ENCODE data around the gene GPC2. TPM values are rescaled to one million over a fixed set of nuclear protein-coding genes. Genes with fewer than 3 reads are reported as not detected.

GPC2 gene
- total RNA-seq, 1 experiment from 2014 or later = 17.9 TPM

GRCh38 chr7:100152404-100152803 is 24.8 kb downstream of the GPC2 start:
- ChIA-PET RAD21 (ENCODE audit: low non-redundant PET in 1 of 2, low total read pairs in 2 of 2, uncharacterized antibody in 2 of 2, unreplicated experiment in 2 of 2) (no interaction called here), CTCF (no interaction called here), POLR2A (no interaction called here)
- Histone ChIP-seq H3K79me2 (ENCODE audit: insufficient read depth, low read length) (peaks cover 36% of the 10 kb centered on the region), H3K9ac (ENCODE audit: low read length) (no peak overlapping the region), H3K4me2 (ENCODE audit: low read length) (no peak overlapping the region), H3K36me3 (ENCODE audit: control insufficient read depth in 1 of 2, insufficient read depth in 2 of 2, low read length in 2 of 2) (peaks cover 14 to 16% of the 10 kb centered on the region in 2 experiments; a peak in 3 of 4 replicates), H3K9me2 (ENCODE audit: insufficient read depth) (no peaks in the 10 kb centered on the region), H4K20me1 (ENCODE audit: insufficient read depth) (no peaks in the 10 kb centered on the region), H3K9me3 (ENCODE audit: control insufficient read depth in 1 of 2, insufficient read depth in 1 of 2, low read depth in 1 of 2, low read length in 2 of 2) (no peaks in the 10 kb centered on the region), H3K27ac (ENCODE audit: low read depth, low read length) (no peak overlapping the region), H3K4me3 (replicated peaks in 1 of 2; ENCODE audit: low read depth in 1 of 2, low read length in 2 of 2) (no peak overlapping the region), H3K27me3 (ENCODE audit: insufficient read depth, low read length) (no peaks in the 10 kb centered on the region), H3K4me1 (ENCODE audit: control insufficient read depth in 1 of 2, insufficient read depth in 2 of 2, low read length in 2 of 2) (peaks cover 13 to 30% of the 10 kb centered on the region in 2 experiments), H2AFZ (ENCODE audit: low read depth, low read length, poor library complexity, severe bottlenecking) (no peak overlapping the region)
- BruUV-seq (replicated peaks) = no TSS peak
- ATAC-seq (no peak), DNase-seq (ENCODE audit: low read depth, low spot score) (no peak)
- TF ChIP-seq SIN3A (IDR thresholded peaks at IDR 0.05; ENCODE audit: low read depth) (no peak), SP1 (IDR thresholded peaks at IDR 0.05; ENCODE audit: low read depth) (no peak), RAD21 (IDR thresholded peaks at IDR 0.05; ENCODE audit: low read depth) (no peak), EZH2 (IDR thresholded peaks at IDR 0.05) (no peak), CTCF (IDR thresholded peaks at IDR 0.05 in 2 of 3, conservative IDR thresholded peaks at IDR 0.05 in 1 of 3; ENCODE audit: borderline replicate concordance in 1 of 3, insufficient read depth in 1 of 3, low read depth in 2 of 3, low read length in 2 of 3) (no peak), REST (IDR thresholded peaks at IDR 0.05; ENCODE audit: low read depth) (no peak), MAX (IDR thresholded peaks at IDR 0.05) (no peak), CEBPB (IDR thresholded peaks at IDR 0.05; ENCODE audit: low read depth) (no peak), ZNF274 (IDR thresholded peaks at IDR 0.05; ENCODE audit: low read depth, low read length) (no peak), EZH2phosphoT487 (IDR thresholded peaks at IDR 0.05; ENCODE audit: borderline replicate concordance) (no peak)
- intact Hi-C loops (cut with micrococcal nuclease) = no loop called here

Measured in HCT116 (cell line).